Nephron progenitor cell (in vitro differentiated cells): Measurements from ENCODE around the gene VTI1A.

ENCODE experiments used
- DNase-seq: peaks from one replicate; pipeline ENCODE4 v3.0.0; 2021
- H3K27ac Mint-ChIP-seq: 2 replicates; pipeline ENCODE4 v1.8.0; 2021; ENCODE audit warnings: mild to moderate bottlenecking, moderate library complexity, mixed read lengths
- H3K27me3 Mint-ChIP-seq: 2 replicates; pipeline ENCODE4 v1.8.0; 2021; ENCODE audit warnings: mild to moderate bottlenecking, low read depth, mixed read lengths; ENCODE audit not compliant: poor library complexity
- H3K36me3 Mint-ChIP-seq: 2 replicates; pipeline ENCODE4 v1.8.0; 2021; ENCODE audit warnings: low read depth, mixed read lengths
- H3K4me1 Mint-ChIP-seq: 2 replicates; pipeline ENCODE4 v1.8.0; 2021; ENCODE audit warnings: mixed read lengths
- H3K4me3 Mint-ChIP-seq: 2 replicates; pipeline ENCODE4 v1.8.0; 2021; ENCODE audit warnings: mild to moderate bottlenecking, moderate library complexity, mixed read lengths
- H3K9me3 Mint-ChIP-seq: 2 replicates; pipeline ENCODE4 v1.8.0; 2021; ENCODE audit warnings: mild to moderate bottlenecking, moderate library complexity, mixed read lengths
- CTCF ChIP-seq: fragments of 200-600 bp; sonication (generic); IDR thresholded peaks from 2 replicates; pipeline ENCODE4 v1.5.0; 2021; ENCODE audit warnings: antibody characterized with exemption

Gene VTI1A

GRCh38 chr10:112746329-112746728, 299.3 kb downstream of the VTI1A start:
- no peak for DNase-seq
- H3K9me3 Mint-ChIP-seq = no peaks in the 10 kb centered on the region
- H3K27me3 Mint-ChIP-seq = no peaks in the 10 kb centered on the region
- H3K36me3 Mint-ChIP-seq = peaks cover 5% of the 10 kb centered on the region
- TF ChIP-seq CTCF = no peak
- H3K27ac Mint-ChIP-seq = no peak overlapping the region
- peaks cover 29% of the 10 kb centered on the region for H3K4me1 Mint-ChIP-seq
- H3K4me3 Mint-ChIP-seq = no peak overlapping the region

- Mint-ChIP-seq H3K9me3 (no peaks in the 10 kb centered on the region), H3K4me3 (no peak overlapping the region), H3K4me1 (peaks cover 21% of the 10 kb centered on the region), H3K36me3 (peaks cover 5% of the 10 kb centered on the region), H3K27me3 (no peaks in the 10 kb centered on the region), H3K27ac (no peak overlapping the region)
- TF ChIP-seq CTCF = no peak
- DNase-seq = no peak
These were observed 303.6 kb downstream of the VTI1A start for GRCh38 chr10:112750427-112751167.

- no peak overlapping the region for H3K4me3 Mint-ChIP-seq
- no peak overlapping the region for H3K27ac Mint-ChIP-seq
- no peak for TF ChIP-seq CTCF
- no peaks in the 10 kb centered on the region for H3K9me3 Mint-ChIP-seq
- H3K27me3 Mint-ChIP-seq = no peaks in the 10 kb centered on the region
- no peak for DNase-seq
- H3K36me3 Mint-ChIP-seq = peaks cover 5% of the 10 kb centered on the region
- peaks cover 31% of the 10 kb centered on the region for H3K4me1 Mint-ChIP-seq
These were observed 304.6 kb downstream of the VTI1A start for GRCh38 chr10:112751651-112752050.

DNA sequence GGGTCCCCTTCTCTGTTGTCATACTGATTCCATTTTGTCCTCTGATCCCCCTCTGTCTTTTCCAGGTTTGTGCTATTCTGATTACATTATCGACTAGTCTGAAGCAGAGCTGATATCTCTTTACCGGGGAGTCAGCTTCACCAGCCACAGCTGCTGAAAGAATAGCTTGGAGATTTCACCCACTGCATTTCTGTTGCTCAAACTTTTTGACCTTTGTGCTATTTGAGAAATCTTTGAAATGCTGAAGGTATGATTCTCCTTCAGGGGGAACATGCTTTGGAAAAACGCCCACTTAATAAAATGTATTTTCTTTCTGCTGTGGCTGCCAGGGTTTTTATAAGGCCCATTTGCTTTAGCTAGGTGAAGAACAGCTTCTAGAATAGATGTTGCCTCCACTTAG, 305.3 kb downstream of the VTI1A start:
- no peak for TF ChIP-seq CTCF
- Mint-ChIP-seq H3K4me1 (peaks cover 36% of the 10 kb centered on the region), H3K27me3 (peaks cover 2% of the 10 kb centered on the region), H3K36me3 (peaks cover 5% of the 10 kb centered on the region), H3K4me3 (no peak overlapping the region), H3K9me3 (no peaks in the 10 kb centered on the region), H3K27ac (no peak overlapping the region)
- DNase-seq = no peak

GRCh38 chr10:112753961-112754411, 307.0 kb downstream of the VTI1A start:
- no peak for TF ChIP-seq CTCF
- DNase-seq = no peak
- Mint-ChIP-seq H3K27ac (no peak overlapping the region), H3K4me1 (peaks cover 44% of the 10 kb centered on the region), H3K9me3 (no peaks in the 10 kb centered on the region), H3K4me3 (no peak overlapping the region), H3K36me3 (peaks cover 6% of the 10 kb centered on the region), H3K27me3 (peaks cover 2% of the 10 kb centered on the region)
